SH-SY5Y (cell line): ENCODE measurements around the gene TENM4.

Experiments used
- GATA2 ChIP-seq: IDR thresholded peaks from 2 replicates; pipeline ENCODE4 v1.6.1; 2011; ENCODE audit warnings: mild to moderate bottlenecking, low read depth, low read length
- GATA3 ChIP-seq: IDR thresholded peaks from 2 replicates; pipeline ENCODE4 v1.6.1; 2011; ENCODE audit warnings: low read depth, mild to moderate bottlenecking, low read length, moderate library complexity

Gene TENM4

GRCh38 chr11:79396674-79397073 lies 44.2 kb downstream of the TENM4 start:
- TF ChIP-seq GATA2 (no peak), GATA3 (no peak)

- no peak for TF ChIP-seq GATA3
- TF ChIP-seq GATA2: no peak
These were observed 44.8 kb downstream of the TENM4 start for GRCh38 chr11:79396001-79396400.

DNA sequence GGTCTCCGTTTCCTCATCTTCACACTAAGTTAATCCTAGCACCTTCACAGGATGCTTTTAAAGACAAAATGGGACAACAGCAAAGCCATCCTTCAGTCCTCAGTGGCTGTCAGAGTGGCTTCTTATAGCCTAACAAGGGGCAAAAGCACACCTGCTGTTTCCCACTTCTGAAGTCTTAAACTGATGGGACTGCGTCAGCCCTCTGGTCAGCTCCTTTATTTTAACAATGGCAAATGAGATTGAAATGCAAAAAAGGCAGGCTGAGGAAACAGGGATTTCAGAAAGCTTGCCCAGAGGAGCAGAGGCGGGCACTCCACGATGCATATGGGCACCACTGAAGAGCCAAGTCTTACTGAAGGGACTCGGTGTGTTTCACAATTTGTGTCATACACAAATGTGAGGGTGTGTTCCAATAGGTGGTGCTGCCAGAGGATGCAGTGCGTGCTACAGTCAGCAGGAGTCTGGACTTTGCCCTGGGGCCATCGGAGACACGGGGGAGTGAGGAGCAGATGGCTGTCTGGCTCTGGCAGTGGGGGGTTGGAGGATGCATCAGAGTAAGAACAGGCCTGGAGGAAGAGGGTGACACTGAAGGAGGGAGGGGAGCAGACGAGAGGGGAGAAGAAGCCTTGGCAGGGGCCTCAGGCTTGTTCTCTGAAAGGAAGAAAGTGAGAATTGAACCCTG lies 47.3 kb downstream of the TENM4 start:
- TF ChIP-seq GATA2 (no peak), GATA3 (no peak)

- TF ChIP-seq GATA3 (no peak), GATA2 (no peak)
These were observed 48.7 kb downstream of the TENM4 start for GRCh38 chr11:79392161-79392560.

DNA sequence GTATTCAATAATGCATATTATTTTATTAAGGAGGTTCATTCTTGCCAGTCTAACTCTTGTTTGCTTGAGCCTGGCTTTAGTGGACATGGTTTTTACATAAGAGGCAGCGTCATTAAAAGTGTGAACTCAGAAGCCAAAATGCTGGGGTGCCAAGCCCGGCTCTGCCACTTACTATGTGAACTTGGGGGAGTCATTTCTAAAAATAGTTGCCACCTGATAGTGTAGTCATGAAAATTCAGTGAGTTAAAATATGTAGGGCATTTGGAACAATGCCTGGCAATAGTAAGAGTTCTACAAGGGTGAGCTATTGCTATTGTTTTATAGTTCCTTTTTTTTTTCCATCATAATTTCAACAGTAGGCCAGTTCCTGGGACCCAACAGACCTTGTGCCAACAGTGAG lies 49.9 kb downstream of the TENM4 start:
- TF ChIP-seq GATA2 (no peak), GATA3 (no peak)

DNA sequence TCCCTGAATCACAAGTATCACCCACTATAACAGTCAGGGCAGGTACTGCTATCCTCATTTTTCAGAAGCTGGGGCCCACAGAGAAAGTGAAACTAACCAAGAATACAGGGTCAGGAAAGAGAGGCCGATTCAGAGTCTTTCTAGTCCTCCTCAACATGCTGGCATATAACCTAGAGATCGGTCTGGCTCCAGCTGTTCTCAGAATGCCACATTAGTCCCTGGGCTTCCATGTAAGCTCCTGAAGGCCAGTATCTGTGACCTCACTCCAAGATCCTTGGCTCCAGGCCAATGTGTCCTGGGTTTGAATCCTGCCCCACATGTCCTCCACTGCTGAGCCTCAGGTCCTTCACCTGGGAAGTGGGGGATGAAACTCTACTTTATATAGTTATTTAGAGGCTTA lies 50.4 kb downstream of the TENM4 start:
- TF ChIP-seq GATA2: no peak
- TF ChIP-seq GATA3: no peak

- no peak for TF ChIP-seq GATA3
- no peak for TF ChIP-seq GATA2
These were observed 52.6 kb downstream of the TENM4 start for GRCh38 chr11:79388201-79388600.

DNA sequence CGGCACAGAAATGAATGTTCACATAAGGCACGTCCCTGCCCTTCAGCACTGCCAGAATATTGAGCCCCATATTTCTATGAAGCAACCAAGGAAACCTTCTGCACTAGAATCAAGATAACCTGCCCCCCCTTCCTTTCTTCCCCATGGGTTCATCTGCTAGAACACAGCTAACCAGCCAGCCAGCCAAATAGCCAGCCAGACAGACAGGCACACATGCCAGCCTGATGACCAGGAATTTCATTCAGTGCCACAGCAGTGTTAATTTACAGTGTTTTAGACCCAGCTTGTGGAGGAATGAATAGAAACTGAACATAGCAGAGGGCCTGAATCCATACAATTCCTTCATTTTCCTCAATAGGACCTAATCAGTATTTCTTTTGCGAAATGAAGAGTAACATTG lies 57.0 kb downstream of the TENM4 start:
- TF ChIP-seq GATA2 (no peak), GATA3 (no peak)

- TF ChIP-seq GATA3: no peak
- no peak for TF ChIP-seq GATA2
These were observed 58.4 kb downstream of the TENM4 start for GRCh38 chr11:79382301-79383050.

DNA sequence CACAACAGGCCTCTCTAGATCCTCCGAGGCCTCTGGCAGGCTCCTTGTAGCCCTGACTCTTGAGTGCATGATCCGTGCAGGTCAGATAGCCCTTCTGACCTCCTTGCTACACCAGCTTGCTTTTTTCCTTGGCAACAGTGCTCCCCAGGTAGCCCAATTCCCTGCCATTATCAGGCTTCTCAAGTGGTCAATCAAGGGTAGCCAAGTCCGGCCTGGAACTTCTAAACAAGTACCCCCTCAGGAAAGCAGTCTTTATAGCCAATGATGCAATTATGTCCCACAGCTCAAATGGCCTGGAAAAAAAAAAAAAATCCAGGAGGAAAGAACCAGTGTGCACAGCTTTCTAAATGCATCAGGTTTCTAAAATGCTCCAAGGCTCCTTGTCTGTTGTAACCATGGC lies 59.8 kb downstream of the TENM4 start:
- TF ChIP-seq GATA2 (no peak), GATA3 (no peak)

DNA sequence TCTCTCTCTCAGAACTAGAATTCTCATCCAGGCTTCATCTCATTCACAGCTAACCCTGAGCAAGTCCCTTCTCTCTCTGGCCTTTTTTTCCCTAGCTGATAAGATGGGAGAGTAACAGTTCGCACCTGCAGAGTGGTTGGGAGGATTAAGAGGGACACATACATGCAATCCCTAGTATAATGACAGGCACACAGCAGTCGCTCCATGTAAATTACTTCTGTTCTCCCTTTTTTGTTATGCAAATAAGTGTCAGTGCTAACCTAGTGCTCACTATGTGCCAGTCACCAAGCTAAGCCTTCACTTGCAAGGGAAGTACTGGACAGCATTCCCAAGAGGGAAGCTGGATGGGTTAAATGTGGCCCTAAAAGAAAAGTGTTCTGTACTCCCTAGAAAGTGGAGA lies 63.4 kb downstream of the TENM4 start:
- no peak for TF ChIP-seq GATA3
- no peak for TF ChIP-seq GATA2

GRCh38 chr11:79375818-79376550 lies 64.8 kb downstream of the TENM4 start:
- TF ChIP-seq GATA2 (no peak), GATA3 (no peak)

DNA sequence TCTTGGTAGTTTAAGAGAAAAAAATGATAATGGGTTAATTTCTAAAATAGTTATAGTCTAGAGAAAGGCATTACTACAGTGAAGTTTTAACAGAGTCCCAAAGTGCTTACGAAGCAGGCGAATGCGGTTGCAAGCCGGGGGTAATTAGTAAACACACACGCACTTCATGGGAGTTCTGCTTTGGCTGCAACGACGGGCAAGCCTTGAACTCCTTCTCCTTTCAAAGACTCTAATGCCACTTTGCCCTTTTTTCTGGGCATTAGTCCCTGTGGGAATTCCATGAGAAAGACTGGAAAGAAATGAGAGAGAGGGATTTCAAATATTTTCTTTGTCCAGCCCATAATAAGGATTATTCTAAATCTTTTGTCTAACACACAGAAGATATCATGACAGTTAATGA lies 66.1 kb downstream of the TENM4 start:
- no peak for TF ChIP-seq GATA2
- TF ChIP-seq GATA3: no peak

DNA sequence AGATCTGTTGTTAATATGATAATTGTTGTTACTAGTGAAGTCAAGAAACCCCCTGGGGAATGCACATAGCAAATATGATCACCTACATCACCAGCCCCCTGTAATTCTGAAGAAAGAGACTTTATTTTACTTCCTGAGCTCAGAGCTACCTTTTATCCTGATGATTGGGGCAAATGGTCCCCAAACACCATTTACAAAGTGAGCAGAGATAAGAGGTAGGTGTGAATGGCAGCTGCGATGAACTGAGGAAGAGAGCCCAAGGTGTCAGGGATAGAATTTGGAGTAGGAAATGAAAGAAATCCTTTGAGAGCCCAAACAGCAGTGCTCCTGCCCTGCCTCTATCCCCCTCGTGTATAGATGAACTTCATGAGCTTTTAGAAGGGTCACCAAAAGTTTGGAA lies 69.1 kb downstream of the TENM4 start:
- no peak for TF ChIP-seq GATA3

DNA sequence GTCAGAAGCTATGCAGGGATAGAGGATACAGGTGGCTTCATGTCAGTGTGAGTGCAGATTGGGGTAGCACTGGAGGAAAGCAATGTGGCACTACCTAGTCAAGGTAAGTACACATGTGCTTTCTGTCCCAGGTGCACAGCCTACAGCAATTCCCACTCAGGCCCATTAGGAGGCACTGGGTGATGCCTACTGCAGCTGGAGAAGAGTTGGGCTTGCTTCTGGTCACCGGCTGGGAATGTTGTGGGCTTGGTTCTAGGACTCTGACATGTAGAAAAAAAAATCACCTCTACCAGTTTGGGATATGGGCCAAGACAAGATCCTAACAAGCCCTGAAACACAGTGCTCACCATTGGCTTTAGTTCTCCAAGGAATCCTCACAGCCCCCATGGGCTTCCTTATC lies 69.7 kb downstream of the TENM4 start:
- TF ChIP-seq GATA3 (no peak), GATA2 (no peak)
